Measurements from ENCODE around the gene EIF4G3. TPM values are rescaled to one million over a fixed set of nuclear protein-coding genes. Genes with fewer than 3 reads are reported as not detected.

Gene EIF4G3
- total RNA-seq, 4 donors from 2014 or later = 56.6 to 131 (median 70.8) TPM

- Histone ChIP-seq H3K4me1 (no peaks in the 10 kb centered on the region), H3K36me3 (peaks cover 0 to 21% (median 0%) of the 10 kb centered on the region in 3 donors), H3K9me3 (no peaks in the 10 kb centered on the region), H3K4me3 (no peak overlapping the region), H3K27ac (no peak overlapping the region), H3K27me3 (no peaks in the 10 kb centered on the region)
- TF ChIP-seq POLR2A (IDR thresholded peaks at IDR 0.05) (no peak), CTCF (IDR thresholded peaks at IDR 0.05) (no peak)
- DNase-seq = no peak
These were observed 289.5 kb downstream of the EIF4G3 start for GRCh38 chr1:20887246-20887645.

GRCh38 chr1:20885121-20885520 is 291.6 kb downstream of the EIF4G3 start:
- TF ChIP-seq POLR2A (IDR thresholded peaks at IDR 0.05) (no peak), CTCF (IDR thresholded peaks at IDR 0.05) (no peak)
- H3K9me3 ChIP-seq = no peaks in the 10 kb centered on the region
- H3K27ac ChIP-seq = no peak overlapping the region
- H3K4me3 ChIP-seq = no peak overlapping the region
- H3K27me3 ChIP-seq = no peaks in the 10 kb centered on the region
- H3K4me1 ChIP-seq = no peaks in the 10 kb centered on the region
- DNase-seq = no peak
- H3K36me3 ChIP-seq = peaks cover 0 to 6% (median 0%) of the 10 kb centered on the region in 3 donors

GRCh38 chr1:20884513-20884912 is 292.2 kb downstream of the EIF4G3 start:
- TF ChIP-seq POLR2A (IDR thresholded peaks at IDR 0.05) = no peak
- H3K9me3 ChIP-seq = no peaks in the 10 kb centered on the region
- no peak overlapping the region for H3K4me3 ChIP-seq
- H3K27ac ChIP-seq = no peak overlapping the region
- no peaks in the 10 kb centered on the region for H3K27me3 ChIP-seq
- peaks cover 0 to 6% (median 0%) of the 10 kb centered on the region in 3 donors for H3K36me3 ChIP-seq
- DNase-seq = no peak
- H3K4me1 ChIP-seq = no peaks in the 10 kb centered on the region

- no peaks in the 10 kb centered on the region for H3K4me1 ChIP-seq
- H3K9me3 ChIP-seq = no peaks in the 10 kb centered on the region
- no peaks in the 10 kb centered on the region for H3K27me3 ChIP-seq
- no peak overlapping the region for H3K4me3 ChIP-seq
- no peak overlapping the region for H3K27ac ChIP-seq
- H3K36me3 ChIP-seq = peaks cover 0 to 12% (median 0%) of the 10 kb centered on the region in 3 donors
- TF ChIP-seq POLR2A (IDR thresholded peaks at IDR 0.05) (no peak), CTCF (IDR thresholded peaks at IDR 0.05) (no peak)
- no peak for DNase-seq
These were observed 292.9 kb downstream of the EIF4G3 start for GRCh38 chr1:20883766-20884165.

- no peak for TF ChIP-seq POLR2A (IDR thresholded peaks at IDR 0.05)
- no peak for TF ChIP-seq CTCF (IDR thresholded peaks at IDR 0.05)
- Histone ChIP-seq H3K4me1 (no peaks in the 10 kb centered on the region), H3K4me3 (no peak overlapping the region), H3K36me3 (peaks cover 0 to 21% (median 4%) of the 10 kb centered on the region in 3 donors), H3K27me3 (no peaks in the 10 kb centered on the region), H3K9me3 (no peaks in the 10 kb centered on the region), H3K27ac (no peak overlapping the region)
- no peak for DNase-seq
These were observed 293.9 kb downstream of the EIF4G3 start for GRCh38 chr1:20882837-20883236.

GRCh38 chr1:20878799-20879198 is 297.9 kb downstream of the EIF4G3 start:
- no peak overlapping the region for H3K27ac ChIP-seq
- H3K4me3 ChIP-seq = no peak overlapping the region
- no peaks in the 10 kb centered on the region for H3K4me1 ChIP-seq
- no peak for DNase-seq
- H3K27me3 ChIP-seq = no peaks in the 10 kb centered on the region
- no peaks in the 10 kb centered on the region for H3K9me3 ChIP-seq
- peaks cover 0 to 23% (median 4%) of the 10 kb centered on the region in 3 donors for H3K36me3 ChIP-seq
- no peak for TF ChIP-seq CTCF (IDR thresholded peaks at IDR 0.05)
- no peak for TF ChIP-seq POLR2A (IDR thresholded peaks at IDR 0.05)
